Measurements from ENCODE around the gene CFHR4.
"Not testable (repeated sequence)": the region's sequence is repeated elsewhere in the genome, so short reads cannot be mapped to it uniquely, and the experiment has no call there.

CFHR4 gene

GRCh38 chr1:196941474-196941873 lies 53.6 kb downstream of the CFHR4 start:
- not testable (repeated sequence) for DNase-seq (ENCODE audit: low spot score)

GRCh38 chr1:196943568-196943967 lies 55.7 kb downstream of the CFHR4 start, which contains the start of gene CFHR2:
Gene CFHR2 (plus strand): TSS chr1:196943738. CDS start chr1:196943881, 143 bp downstream.
- DNase-seq (ENCODE audit: low spot score) = not testable (repeated sequence)

- DNase-seq (ENCODE audit: low spot score) = no peak
Observed at GRCh38 chr1:196951711-196952394, 64.0 kb downstream of the CFHR4 start.

- no peak for DNase-seq (ENCODE audit: low spot score)
Observed at GRCh38 chr1:196954778-196955177, 66.9 kb downstream of the CFHR4 start.

- no peak for DNase-seq (ENCODE audit: low spot score)
Observed at GRCh38 chr1:196955926-196956325, 68.1 kb downstream of the CFHR4 start.

- DNase-seq (ENCODE audit: low spot score) = no peak
Observed at GRCh38 chr1:196960854-196961253, 73.0 kb downstream of the CFHR4 start.

All from hepatic stellate cell (primary cell).